ENCODE results near the gene FBXW7. TPM values are rescaled to one million over a fixed set of nuclear protein-coding genes. Genes with fewer than 3 reads are reported as not detected.

Gene FBXW7
- total RNA-seq, 4 donors from 2014 or later, result 76.4 to 199 (median 103) TPM

DNA sequence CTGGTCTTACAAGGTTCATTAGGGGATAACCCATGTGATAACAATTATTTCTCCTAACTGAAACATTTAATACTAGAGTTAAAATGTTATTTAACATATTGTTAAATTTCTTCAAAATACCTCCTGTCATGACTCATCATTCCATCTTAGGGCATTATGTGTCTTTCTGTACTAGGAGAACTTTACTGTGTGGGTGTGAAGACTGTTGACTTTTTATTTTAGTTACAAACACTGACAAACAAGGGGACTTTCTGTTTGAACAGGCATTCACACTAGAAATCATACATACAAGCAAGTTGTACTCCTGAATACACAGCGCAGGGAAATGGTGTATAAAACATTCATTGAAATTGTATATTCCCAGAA lies 175.9 kb downstream of the FBXW7 start:
- DNase-seq (ENCODE audit: low spot score in 2 of 2), result no peak
- 91 to 92% methylated on average over 1 of the region's 1 CpG for WGBS, 2 donors
- TF ChIP-seq, protein P1, sequence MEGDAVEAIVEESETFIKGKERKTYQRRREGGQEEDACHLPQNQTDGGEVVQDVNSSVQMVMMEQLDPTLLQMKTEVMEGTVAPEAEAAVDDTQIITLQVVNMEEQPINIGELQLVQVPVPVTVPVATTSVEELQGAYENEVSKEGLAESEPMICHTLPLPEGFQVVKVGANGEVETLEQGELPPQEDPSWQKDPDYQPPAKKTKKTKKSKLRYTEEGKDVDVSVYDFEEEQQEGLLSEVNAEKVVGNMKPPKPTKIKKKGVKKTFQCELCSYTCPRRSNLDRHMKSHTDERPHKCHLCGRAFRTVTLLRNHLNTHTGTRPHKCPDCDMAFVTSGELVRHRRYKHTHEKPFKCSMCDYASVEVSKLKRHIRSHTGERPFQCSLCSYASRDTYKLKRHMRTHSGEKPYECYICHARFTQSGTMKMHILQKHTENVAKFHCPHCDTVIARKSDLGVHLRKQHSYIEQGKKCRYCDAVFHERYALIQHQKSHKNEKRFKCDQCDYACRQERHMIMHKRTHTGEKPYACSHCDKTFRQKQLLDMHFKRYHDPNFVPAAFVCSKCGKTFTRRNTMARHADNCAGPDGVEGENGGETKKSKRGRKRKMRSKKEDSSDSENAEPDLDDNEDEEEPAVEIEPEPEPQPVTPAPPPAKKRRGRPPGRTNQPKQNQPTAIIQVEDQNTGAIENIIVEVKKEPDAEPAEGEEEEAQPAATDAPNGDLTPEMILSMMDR (IDR thresholded peaks at IDR 0.05), result no peak
- TF ChIP-seq POLR2A (IDR thresholded peaks at IDR 0.05), result no peak
- no peak overlapping the region for H3K4me3 ChIP-seq (ENCODE audit: low read depth, poor library complexity, severe bottlenecking)
- intact Hi-C loops (cut with DNase I; ENCODE audit: low total_unique reads), result no loop called here

- H3K4me3 ChIP-seq (ENCODE audit: low read depth, poor library complexity, severe bottlenecking), result no peak overlapping the region
- TF ChIP-seq, protein P1 (IDR thresholded peaks at IDR 0.05), result no peak
- no peak for TF ChIP-seq POLR2A (IDR thresholded peaks at IDR 0.05)
- DNase-seq (ENCODE audit: low spot score in 2 of 2), result no peak
- 89% methylated on average over 9 of the region's 9 CpGs for WGBS, 2 donors
- intact Hi-C loops (cut with DNase I; ENCODE audit: low total_unique reads), result no loop called here
Observed at GRCh38 chr4:152359208-152360044, 176.5 kb downstream of the FBXW7 start.

GRCh38 chr4:152357206-152357605 lies 178.7 kb downstream of the FBXW7 start:
- 74 to 75% methylated on average over 6 of the region's 6 CpGs for WGBS, 2 donors
- TF ChIP-seq POLR2A (IDR thresholded peaks at IDR 0.05), result no peak
- TF ChIP-seq, protein P1 (IDR thresholded peaks at IDR 0.05), result no peak
- no peak overlapping the region for H3K4me3 ChIP-seq (ENCODE audit: low read depth, poor library complexity, severe bottlenecking)
- no peak for DNase-seq (ENCODE audit: low spot score in 2 of 2)
- intact Hi-C loops (cut with DNase I; ENCODE audit: low total_unique reads), result no loop called here

DNA sequence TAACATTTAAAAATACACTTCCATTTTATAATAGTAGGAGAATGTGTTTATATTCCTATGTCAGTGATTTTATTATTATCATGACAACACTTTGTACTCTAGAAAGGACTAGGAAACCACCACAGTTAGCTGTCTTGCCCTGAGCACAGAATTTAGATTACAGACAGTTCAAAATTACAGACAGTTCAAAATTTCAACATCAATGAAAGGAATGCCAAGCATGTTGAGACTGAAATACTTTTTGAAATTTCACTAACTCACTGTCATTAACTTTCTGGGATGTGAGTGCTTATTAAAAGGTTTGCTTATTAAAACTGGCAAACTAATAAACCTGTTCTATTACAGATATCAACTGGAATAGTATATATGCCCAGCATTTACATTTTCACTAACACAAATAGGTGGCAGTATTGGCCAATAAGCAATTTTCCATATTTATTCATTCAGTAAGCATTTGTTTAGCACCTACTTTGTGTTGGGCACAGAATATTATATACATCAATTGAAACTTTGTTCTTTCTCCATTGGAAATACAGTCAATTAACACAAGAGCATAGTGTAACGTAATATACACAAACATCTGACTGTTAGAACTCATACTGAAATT lies 179.4 kb downstream of the FBXW7 start:
- intact Hi-C loops (cut with DNase I; ENCODE audit: low total_unique reads), result no loop called here
- WGBS, 2 donors, result 69 to 87% methylated on average over 1 of the region's 1 CpG
- H3K4me3 ChIP-seq (ENCODE audit: low read depth, poor library complexity, severe bottlenecking), result no peak overlapping the region
- no peak for DNase-seq (ENCODE audit: low spot score in 2 of 2)
- no peak for TF ChIP-seq POLR2A (IDR thresholded peaks at IDR 0.05)
- TF ChIP-seq, protein P1 (IDR thresholded peaks at IDR 0.05), result no peak

DNA sequence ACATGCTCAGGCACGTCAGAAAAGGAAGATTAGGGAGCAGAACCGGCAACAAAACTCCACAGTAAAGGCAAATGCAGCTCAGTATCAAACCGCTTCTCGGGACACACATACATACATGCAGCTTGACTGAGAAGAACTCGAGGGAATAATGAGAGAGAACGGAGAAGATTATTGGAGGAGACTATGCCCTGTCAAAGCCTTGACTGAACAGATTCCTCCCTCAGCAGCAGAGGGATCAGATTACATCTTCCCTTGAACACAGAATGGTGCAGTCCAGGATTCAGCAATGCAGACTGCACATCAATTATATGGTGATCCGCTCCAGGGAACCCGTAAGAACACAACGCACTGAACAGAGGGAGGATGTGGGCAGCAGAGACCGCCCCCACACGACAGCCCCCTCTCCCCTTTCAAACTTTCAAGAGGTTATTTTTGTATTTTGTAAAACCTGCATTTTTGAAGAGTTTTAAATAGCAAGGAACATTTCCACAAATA lies 183.2 kb downstream of the FBXW7 start:
- intact Hi-C loops (cut with DNase I; ENCODE audit: low total_unique reads), result no loop called here
- H3K4me3 ChIP-seq (ENCODE audit: low read depth, poor library complexity, severe bottlenecking), result peak overlapping the region; percentile 12
- peak; percentile 79 to 86 for DNase-seq (ENCODE audit: low spot score in 2 of 2)
- WGBS, 2 donors, result 10 to 11% methylated on average over 11 of the region's 11 CpGs
- TF ChIP-seq POLR2A (IDR thresholded peaks at IDR 0.05), result no peak
- TF ChIP-seq, protein P1 (IDR thresholded peaks at IDR 0.05), result no peak

Measured in lower leg skin (tissue), 4 donors.